Stimulated activated naive CD4-positive, alpha-beta T cell (primary cell): ENCODE results near the gene FIGNL2.
"Not testable (repeated sequence)": the region's sequence is repeated elsewhere in the genome, so short reads cannot be mapped to it uniquely, and the experiment has no call there.

Source experiments
- DNase-seq, 6 experiments: peaks; one replicate each; lab custom pipeline; 2025; lab: John Stamatoyannopoulos, UW

Gene FIGNL2

GRCh38 chr12:51848326-51848727, at the start of gene FIGNL2:
FIGNL2 (minus strand) TSS chr12:51848718; CDS start chr12:51822413, 26,305 bp downstream.
- DNase-seq: no peak

GRCh38 chr12:51897181-51897580, 48.7 kb upstream of the FIGNL2 start:
- no peak for DNase-seq

- no peak for DNase-seq
These were observed 47.7 kb upstream of the FIGNL2 start for GRCh38 chr12:51896236-51896635.

GRCh38 chr12:51895378-51896135, 47.0 kb upstream of the FIGNL2 start:
- DNase-seq: no peak

- DNase-seq: no peak
These were observed 45.3 kb upstream of the FIGNL2 start for GRCh38 chr12:51893786-51894185.

- no peak for DNase-seq
These were observed 43.3 kb upstream of the FIGNL2 start for GRCh38 chr12:51891843-51892242.

- DNase-seq: no peak
These were observed 42.1 kb upstream of the FIGNL2 start for GRCh38 chr12:51890511-51891171.

- DNase-seq: no peak
These were observed 41.6 kb upstream of the FIGNL2 start for GRCh38 chr12:51890133-51890464.

GRCh38 chr12:51889216-51890132, 41.0 kb upstream of the FIGNL2 start:
- DNase-seq: no peak

GRCh38 chr12:51888316-51889215, 40.0 kb upstream of the FIGNL2 start:
- DNase-seq: no peak

- DNase-seq: no peak
These were observed 39.2 kb upstream of the FIGNL2 start, which contains the start of gene ANKRD33 for GRCh38 chr12:51887476-51888315. ANKRD33 (plus strand) TSS chr12:51888103; CDS start chr12:51888187, 84 bp downstream.

- DNase-seq: peak in 5 of 6 experiments; percentile 13 to 69 (median 63)
These were observed 37.6 kb upstream of the FIGNL2 start for GRCh38 chr12:51886021-51886710.

- not testable (repeated sequence) for DNase-seq
These were observed 36.9 kb upstream of the FIGNL2 start for GRCh38 chr12:51885294-51886020.

- no peak for DNase-seq
These were observed 36.2 kb upstream of the FIGNL2 start for GRCh38 chr12:51884676-51885229.

- no peak for DNase-seq
These were observed 35.6 kb upstream of the FIGNL2 start for GRCh38 chr12:51883998-51884675.

- no peak for DNase-seq
These were observed 34.8 kb upstream of the FIGNL2 start for GRCh38 chr12:51883295-51883694.

GRCh38 chr12:51879102-51879501, 30.6 kb upstream of the FIGNL2 start:
- DNase-seq: no peak

GRCh38 chr12:51874486-51874885, 26.0 kb upstream of the FIGNL2 start:
- no peak for DNase-seq
